ENCODE measurements around the gene IKZF3.

The IKZF3 gene

DNA sequence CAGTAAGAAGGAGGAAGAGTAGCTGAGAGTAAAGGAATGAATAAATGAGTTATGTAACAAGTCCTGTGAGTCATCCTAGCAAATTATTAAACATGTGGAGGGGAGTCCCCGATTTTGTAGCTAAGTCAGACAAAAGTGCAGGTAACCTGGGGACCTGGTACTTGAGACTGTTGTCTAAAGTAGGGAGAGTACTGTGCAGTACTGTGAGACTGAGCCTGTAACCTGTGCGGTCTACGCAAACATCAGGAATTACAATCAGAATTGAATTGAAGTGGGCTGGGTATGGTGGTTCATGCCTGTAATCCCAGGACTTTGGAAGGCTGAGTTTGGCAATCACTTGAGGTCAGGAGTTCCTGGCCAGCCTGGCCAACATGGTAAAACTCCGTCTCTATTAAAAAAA is 35.7 kb downstream of the IKZF3 start:
- TF ChIP-seq, protein P1, sequence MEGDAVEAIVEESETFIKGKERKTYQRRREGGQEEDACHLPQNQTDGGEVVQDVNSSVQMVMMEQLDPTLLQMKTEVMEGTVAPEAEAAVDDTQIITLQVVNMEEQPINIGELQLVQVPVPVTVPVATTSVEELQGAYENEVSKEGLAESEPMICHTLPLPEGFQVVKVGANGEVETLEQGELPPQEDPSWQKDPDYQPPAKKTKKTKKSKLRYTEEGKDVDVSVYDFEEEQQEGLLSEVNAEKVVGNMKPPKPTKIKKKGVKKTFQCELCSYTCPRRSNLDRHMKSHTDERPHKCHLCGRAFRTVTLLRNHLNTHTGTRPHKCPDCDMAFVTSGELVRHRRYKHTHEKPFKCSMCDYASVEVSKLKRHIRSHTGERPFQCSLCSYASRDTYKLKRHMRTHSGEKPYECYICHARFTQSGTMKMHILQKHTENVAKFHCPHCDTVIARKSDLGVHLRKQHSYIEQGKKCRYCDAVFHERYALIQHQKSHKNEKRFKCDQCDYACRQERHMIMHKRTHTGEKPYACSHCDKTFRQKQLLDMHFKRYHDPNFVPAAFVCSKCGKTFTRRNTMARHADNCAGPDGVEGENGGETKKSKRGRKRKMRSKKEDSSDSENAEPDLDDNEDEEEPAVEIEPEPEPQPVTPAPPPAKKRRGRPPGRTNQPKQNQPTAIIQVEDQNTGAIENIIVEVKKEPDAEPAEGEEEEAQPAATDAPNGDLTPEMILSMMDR (conservative IDR thresholded peaks at IDR 0.05; ENCODE audit: control insufficient read depth, insufficient read depth, low read depth, low read length), result no peak
- DNase-seq (ENCODE audit: low read depth), result no peak
- no peak overlapping the region for H3K4me3 ChIP-seq (ENCODE audit: control insufficient read depth, low read depth, low read length)

DNA sequence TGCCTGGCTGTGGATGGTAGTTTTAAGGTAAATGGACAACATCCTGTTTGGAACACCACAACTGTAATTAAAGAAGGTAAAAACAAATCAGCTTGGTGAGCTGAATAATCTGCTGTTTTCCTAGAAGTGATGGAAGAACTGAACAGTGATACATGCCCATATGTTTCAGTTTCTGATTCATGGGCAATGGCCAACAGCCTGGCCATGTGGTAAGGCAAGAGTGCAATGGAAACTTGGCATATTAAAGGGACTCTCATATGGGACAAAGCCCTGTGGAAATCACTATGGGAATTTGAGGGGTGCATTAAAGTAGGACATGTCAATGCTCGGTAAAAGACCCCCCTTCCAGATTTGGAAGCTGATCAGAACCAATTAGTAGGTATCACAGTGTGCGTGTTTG is 37.8 kb downstream of the IKZF3 start:
- TF ChIP-seq, protein P1 (conservative IDR thresholded peaks at IDR 0.05; ENCODE audit: control insufficient read depth, insufficient read depth, low read depth, low read length), result no peak
- no peak for DNase-seq (ENCODE audit: low read depth)
- no peak overlapping the region for H3K4me3 ChIP-seq (ENCODE audit: control insufficient read depth, low read depth, low read length)

DNA sequence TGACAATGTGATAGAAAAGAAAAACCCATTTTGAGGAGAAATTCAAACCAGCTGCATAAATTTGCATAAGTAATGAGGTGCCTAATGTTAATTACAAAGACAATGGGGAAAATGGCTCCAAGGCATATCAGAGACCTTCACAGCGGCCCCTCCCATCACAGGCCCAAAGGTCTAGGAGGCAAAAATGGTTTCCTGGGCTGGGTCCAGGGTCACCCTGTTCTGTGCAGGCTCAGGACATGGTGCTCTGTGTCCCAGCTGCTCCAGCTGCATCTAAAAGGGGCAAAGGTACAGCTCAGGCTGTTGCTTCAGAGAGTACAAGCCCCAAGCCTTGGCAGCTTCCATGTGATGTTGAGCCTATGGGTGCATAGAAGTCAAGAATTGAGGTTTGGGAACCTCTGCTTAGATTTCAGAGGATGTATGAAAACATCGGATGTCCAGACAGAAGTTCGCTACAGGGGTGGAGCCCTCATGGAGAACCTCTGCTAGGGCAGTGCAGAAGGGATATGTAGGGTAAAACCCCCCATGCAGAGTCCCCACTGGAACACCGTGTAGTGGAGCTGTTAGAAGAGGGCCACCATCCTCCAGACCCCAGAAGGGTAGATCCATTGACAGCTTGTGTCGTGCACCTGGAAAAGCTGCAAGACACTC is 40.6 kb downstream of the IKZF3 start:
- no peak overlapping the region for H3K4me3 ChIP-seq (ENCODE audit: control insufficient read depth, low read depth, low read length)
- TF ChIP-seq, protein P1 (conservative IDR thresholded peaks at IDR 0.05; ENCODE audit: control insufficient read depth, insufficient read depth, low read depth, low read length), result no peak
- DNase-seq (ENCODE audit: low read depth), result no peak

DNA sequence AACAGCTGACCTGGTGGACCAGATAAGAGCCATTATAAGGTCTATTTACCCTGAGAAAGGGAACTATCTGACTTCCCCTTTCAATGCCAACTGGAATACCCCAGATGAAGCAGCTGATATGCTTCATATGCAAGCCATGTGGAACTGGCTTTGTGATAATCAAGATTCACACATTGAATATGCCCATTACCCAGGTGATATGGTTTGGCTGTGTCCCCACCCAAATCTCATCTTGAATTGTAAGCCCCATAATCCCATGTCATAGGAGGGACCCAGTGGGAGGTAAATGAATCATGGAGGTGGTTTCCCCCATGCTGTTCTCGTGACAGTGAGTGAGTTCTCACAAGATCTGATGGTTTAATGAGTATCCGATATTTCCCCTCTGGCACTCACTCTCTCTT is 42.1 kb downstream of the IKZF3 start:
- no peak overlapping the region for H3K4me3 ChIP-seq (ENCODE audit: control insufficient read depth, low read depth, low read length)
- DNase-seq (ENCODE audit: low read depth), result no peak
- TF ChIP-seq, protein P1 (conservative IDR thresholded peaks at IDR 0.05; ENCODE audit: control insufficient read depth, insufficient read depth, low read depth, low read length), result no peak

DNA sequence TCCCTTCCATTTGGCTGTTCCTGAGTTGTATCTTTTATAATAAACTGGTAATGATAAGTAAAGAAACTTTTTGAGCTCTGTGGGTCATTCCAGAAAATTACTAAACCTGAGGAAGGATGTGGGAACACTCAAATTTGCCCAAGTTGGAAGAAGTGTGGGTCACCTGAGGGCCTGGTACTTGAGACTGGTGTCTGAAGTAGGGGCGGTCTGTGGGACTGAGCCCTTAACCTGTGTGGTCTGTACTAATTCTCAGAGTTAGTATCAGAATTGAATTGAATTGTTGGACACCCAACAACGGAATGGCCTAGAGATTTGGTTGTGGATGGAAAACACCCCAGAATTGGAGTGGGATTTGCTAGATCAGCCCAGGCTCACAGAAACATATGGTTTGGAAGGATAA is 43.1 kb downstream of the IKZF3 start:
- DNase-seq (ENCODE audit: low read depth), result no peak
- no peak overlapping the region for H3K4me3 ChIP-seq (ENCODE audit: control insufficient read depth, low read depth, low read length)
- TF ChIP-seq, protein P1 (conservative IDR thresholded peaks at IDR 0.05; ENCODE audit: control insufficient read depth, insufficient read depth, low read depth, low read length), result no peak

DNA sequence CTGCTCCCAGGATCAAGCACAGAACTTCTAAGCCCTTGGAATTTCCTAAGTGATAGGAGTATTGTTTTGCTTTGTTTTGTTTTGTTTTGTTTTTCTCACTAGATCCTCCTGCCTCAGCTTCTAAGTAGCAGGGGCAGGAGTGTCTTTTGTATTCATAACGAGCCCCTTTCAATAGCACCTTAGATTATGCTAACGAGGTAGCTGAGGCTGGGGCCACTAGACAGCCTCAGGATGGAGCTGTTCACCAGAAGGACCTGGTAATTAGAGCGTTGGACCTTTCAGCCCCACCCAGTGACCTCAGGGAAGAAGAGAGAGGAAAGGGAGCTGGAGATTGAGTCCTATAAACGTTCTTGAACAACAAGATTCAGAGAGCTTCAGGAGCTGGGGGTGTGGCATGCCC is 43.6 kb downstream of the IKZF3 start:
- TF ChIP-seq, protein P1 (conservative IDR thresholded peaks at IDR 0.05; ENCODE audit: control insufficient read depth, insufficient read depth, low read depth, low read length), result no peak
- DNase-seq (ENCODE audit: low read depth), result no peak
- no peak overlapping the region for H3K4me3 ChIP-seq (ENCODE audit: control insufficient read depth, low read depth, low read length)
